Dedifferentiated amniotic fluid mesenchymal stem cell (primary cell): Measurements from ENCODE around the gene MYBPH.

ENCODE experiments used
- DNase-seq: peaks from one replicate; pipeline ENCODE4 v3.0.0-alpha.2; 2016; ENCODE audit errors: extremely low spot score

MYBPH gene

DNA sequence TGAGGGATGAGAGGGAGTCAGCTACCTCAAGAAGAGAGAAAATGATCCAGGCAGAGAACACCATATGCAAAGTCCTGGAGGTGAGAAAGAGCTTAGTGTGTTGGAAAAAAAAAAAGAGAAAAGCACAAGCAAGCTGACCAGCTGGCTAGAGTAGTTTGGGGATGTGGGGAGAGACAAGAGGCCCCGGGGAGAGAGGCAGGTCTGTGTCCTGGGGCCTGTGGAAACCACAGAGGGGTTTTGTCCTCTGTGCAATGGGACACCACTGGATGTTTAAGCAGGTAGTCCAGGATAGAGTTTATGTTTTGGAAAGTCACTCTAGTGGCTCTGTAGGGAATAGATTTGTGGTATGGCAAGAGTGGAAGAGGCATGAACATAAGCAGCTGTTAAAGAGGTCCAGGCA lies 25.3 kb upstream of the MYBPH start:
- no peak for DNase-seq

DNA sequence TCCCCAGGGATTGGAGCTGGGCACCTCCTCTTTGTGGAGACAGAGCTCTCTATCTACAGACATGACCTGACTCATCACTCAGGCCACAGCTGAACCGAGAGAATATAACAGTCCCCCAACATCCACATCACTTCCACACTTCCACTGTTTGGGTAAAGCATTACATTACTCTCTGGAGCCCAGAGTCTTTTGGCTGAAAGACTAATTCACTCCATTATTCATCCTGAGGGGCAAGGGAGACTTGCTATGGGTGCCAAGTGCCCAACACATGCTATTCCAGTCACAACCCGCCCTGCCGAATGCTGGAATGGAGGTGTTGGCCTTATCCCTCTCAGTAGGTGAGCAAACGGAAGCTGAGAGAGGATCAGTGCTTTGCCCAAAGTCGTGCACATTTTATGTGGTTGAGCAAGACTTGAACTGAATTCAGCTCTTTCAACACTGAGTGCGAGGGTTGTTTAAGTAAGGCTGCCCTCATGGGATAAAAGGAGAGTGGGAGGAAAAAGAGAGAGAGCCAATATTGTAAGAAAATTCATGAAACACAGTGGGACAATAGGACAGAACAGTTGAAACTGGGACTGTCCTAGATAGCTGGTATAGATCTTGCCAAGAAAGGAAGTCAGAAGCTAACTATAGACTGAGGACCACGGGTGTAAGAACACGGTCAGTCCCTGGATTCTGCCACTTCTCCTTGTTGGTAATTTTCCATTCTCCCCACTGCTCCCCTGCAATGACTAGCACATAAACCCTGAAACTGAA lies 24.4 kb upstream of the MYBPH start:
- peak; percentile 20 for DNase-seq

DNA sequence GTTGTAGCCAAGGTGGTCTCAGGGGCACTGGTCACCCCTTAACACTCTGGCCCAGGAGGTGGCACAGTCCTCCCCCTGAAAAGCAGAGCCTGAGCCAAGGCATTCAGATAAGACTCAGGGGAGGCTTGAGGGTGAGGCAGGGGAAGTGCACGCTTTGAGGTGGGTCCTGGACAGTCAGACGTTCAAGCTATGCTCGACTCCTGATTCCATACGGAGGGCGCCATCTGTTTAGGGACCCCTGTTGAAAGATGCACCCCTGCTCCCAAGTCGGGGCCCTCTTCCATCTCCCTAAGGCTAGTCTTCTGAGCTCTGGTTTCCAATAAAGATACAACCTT lies 23.8 kb upstream of the MYBPH start:
- no peak for DNase-seq

DNA sequence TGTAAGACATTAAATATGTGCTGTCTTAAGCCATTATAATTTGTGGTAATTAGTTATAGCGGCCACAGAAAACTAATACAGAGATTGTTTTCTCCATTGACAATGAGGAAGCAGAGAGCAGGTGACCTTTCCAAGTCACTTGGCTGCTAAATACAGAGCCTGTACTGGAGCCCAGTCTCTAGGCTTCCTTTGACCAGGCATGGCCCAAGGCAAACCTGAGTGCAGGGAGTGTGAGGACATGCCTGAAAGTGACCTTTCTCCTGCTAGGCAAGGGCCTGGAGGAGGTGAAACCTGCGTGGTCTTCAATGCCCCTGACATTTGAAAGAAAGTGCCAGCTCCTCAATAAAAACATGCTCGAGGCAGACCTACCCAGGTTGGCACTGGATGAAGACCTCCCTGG lies 23.4 kb upstream of the MYBPH start:
- DNase-seq = no peak

DNA sequence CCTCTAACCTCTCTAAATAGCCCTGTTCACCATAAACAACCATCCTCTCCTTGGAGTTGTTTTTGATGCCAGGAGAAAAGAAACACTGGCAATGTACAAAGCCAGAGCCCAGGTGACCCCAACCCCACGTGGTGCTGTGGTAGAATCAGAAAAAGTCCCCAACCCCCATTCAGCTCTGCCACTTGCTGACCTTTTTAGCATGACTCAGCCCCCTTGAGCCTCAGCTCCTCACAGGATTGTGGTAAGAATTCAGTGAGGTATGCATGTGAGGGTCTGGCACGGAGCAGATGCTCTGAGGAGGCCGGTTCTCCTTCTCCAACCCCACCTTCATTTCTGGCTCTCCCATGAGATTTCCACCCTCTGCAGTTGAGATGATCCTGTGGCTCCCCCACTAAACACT lies 22.0 kb upstream of the MYBPH start:
- peak; percentile 52 for DNase-seq

DNA sequence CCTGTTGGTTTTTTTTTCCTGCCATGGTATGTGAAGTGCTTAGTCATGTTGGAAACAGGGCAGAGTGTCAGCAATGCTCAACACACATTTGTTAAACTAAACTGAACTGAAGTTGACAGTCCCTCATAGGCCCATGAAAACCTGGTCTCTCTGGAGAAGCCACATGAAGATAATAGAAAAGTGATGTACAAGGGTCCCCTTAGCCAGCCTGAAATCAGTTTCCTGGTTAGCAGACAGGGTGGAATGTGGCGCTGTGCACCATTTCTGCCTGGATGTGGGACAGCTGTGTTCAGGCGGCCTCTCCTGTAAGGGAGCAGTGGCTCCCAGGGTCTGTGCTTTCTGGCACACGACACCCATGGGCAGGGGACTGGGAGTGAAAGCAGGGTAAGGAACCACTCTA lies 20.7 kb upstream of the MYBPH start:
- DNase-seq = no peak

DNA sequence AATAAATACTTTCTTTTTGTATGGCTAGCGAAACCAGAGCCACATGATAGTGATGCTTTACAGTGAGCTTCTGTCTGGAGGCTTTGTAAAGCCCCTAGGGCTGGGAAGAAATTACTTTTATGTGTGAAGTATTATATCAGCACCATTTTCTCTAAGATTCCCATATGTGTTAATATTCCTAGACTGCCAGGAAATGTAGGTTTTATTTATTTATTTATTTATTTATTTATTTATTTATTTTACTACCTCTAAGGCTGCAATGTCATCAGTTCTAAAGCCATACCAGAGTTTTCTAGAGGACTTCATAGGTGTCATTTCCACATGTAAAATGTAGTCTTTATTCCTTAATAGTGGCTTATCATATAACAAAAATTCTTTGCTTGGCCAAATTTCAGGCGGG lies 15.3 kb upstream of the MYBPH start:
- DNase-seq = no peak

DNA sequence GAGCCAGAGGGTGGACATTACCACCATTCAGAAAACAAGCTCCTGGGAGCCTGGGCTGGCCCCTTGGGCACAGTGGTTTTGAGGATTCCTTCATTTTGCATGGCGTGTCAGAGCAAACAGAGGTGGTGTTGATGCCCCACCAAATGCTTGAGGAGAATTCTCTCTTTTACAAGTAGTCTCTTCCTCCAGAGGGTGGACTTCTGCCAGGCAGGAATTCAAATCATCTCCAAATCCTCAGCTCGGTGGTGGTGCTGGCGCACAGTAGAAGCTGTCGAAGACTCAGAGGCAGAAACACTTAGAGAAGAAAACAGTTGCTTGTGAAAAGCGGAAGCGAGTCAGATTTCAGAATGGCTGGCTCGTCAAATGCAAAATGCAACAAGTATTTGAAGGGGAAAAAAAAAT lies 14.3 kb upstream of the MYBPH start:
- no peak for DNase-seq

DNA sequence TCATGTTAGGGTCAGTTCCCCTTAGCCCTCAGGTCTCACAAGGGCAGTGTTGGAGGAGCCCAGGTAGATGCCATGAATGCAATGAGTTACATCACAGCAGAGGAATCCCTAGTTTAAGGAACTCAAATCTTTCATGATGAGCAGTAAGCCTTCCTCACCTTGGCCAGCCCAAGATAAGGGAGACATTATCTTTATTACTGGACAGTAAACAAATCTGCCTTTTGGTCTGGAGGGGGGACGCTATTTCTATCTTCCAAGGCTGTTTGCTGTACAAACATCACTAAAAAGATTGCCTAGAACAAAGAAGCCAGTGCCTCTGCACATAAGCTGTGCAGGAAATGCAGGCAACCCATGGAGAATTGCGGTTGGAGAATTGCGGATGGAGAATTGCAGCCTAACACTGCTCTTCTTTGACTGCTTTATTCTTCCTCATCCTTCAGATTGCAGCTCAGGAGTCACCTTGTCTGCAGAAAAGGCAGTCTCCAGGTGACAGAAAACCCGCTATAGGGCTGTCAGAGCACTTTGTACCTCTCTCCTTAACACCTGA lies 13.1 kb upstream of the MYBPH start:
- no peak for DNase-seq

DNA sequence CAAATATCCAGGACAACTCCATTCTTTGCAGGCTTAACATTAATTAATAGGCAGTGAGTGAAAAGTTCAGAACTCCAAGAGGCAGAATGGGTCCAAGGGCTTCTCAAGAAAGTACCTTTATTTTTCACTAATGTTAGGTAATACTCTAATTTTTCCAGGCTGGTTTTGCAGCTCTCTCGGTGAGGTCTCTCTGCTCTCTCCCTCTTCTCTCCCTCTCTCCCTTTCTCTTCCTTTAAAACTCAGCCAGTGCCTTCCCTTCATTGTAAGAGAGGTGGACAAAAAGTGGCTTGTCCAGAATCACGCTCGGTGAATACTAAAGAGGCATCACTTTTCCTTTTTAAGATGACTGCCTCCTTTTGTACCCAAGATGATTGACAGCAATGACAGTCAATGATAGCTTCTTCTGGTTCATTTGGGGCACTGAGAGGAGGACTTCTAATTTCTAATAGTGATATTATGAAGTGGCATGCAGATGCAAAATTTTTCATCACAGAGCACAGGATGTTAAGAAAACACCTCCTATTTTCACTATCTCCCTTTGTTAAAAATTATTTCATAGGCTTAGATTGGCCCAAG lies 12.2 kb upstream of the MYBPH start:
- no peak for DNase-seq

DNA sequence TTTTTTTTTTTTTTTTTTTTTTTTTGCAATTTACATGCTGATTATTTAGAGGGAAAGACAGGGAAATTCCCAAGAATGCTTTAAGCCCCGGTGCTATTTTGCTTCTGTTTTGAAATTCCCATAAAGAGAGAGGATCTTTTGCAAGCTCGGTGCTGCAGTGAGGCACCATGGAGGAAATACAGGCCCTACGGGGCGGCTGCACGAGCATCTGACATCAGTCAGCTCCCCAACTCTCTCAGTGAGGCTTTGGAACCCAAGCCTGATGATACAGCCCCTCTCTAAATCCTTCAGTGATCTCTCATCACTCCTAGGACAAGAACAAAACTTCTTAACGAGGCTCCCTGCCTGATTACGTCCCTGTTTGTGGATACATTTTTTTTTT lies 11.7 kb upstream of the MYBPH start:
- DNase-seq = no peak

DNA sequence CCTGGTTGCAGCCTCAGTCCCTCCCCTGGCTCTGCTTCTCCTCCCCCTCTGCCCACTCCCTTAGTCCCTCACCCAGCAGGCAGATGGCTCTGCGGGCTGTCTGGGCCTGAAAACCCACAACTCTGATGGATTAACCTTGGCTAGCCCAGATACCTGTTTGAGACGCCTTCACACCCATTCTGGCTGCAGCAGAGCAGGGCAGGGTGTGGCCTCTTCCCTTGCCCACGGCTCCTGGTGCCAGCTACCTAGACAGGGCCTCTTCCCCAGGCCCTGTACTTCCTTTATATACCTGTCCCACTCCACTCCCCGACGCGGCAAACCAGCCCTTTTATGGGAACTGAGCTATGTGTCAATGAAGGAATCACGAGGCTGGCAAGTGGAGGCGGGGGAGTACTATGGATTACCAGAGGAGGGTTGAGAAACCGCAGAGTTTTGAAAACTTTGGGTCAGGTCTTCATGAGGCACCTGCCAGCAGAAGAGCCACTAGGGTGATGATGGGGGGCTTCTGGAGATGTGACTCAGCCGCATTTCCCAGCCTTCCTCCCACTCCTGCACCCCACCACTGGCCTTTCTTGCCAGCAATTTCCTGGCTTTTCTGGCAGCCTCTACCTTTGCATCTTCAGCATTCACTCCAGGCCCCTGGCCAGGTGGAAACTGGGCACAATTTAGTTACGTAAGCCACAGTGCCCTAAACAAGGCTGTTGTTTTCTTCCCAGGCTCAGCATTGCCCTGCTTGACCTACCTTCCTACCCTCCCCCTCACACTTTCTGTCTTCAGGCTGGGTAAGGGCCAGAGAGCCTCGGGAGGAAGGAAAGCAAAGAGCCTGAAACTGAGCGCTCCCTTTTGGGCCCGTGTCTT lies 11.0 kb upstream of the MYBPH start, which contains the start of gene CHI3L1:
Gene CHI3L1 (minus strand): TSS at position 259 of the 858 bp plus-strand sequence. CDS start 81 bp downstream, at position 178.
- no peak for DNase-seq

DNA sequence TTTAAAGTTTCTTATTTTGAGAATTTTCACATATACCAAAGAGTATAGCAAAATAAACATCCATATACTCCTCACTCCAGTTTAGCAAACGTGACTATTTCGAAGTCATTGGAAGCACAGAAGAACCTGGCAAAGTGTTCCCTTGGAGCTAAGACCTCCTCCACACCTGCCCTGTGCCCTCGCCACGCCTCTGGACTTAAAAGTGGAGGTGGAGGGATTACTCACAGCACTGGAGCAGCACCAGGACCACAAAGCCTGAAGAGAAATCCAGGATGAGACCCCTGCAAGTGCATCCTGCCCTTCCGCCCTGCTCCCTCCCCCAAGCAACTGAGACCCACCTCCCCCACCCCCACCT lies 10.4 kb upstream of the MYBPH start:
- no peak for DNase-seq

DNA sequence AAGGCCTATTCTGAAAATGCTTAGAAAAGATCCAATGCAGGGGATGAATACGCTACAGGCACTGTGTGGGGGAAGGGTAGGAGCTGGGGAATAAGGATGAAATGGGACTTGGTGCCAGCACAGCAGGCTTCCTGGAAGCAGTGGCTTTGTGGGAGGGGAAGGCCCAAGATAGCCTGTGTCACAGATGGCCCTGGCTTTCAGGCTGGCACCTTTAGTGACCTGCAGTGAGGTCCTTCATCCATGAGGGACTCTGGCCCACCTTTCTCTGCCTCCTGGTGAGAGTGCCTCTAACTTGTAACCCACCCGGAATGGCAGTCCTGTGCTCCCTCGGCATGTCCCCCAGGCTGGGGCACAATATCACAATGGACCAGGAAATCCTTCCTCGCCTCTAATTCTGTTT lies 10.0 kb upstream of the MYBPH start:
- DNase-seq = no peak

DNA sequence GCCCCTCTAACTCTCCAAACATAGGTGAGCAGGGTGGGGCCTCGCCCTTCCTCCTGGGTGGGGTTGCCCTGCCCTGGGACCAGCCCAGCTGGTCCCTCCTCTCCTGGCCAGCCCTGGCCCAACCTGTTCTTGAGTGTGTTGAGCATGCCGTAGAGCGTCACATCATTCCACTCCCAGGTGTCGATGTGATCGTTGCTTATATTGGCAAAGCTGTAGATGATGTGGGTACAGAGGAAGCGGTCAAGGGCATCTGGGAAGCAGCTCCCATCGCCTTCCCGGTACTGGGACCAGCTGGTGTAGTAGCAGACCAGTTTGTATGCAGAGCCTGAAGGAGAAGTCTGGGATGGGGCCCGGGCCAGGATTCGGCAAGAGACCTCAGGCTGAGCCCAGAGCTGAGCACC lies 9.4 kb upstream of the MYBPH start:
- DNase-seq = no peak

DNA sequence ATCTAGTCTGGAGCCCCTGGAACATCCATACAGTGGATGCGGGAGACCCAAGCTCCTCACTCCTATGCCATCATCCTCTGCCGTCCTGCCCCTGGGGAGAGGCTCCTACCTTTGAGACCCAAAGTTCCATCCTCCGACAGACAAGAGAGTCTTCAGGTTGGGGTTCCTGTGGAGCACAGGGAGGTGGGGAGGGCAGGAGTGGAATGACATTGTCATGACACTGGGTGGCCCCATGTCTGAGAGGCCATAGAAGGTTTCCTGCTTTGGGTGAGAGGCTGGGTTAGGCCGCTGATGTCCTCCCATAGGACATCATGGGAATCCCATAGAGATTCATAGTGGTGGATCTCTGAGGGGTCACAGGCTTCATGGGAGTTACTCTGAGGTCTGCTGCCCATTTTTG lies 8.8 kb upstream of the MYBPH start:
- DNase-seq = no peak

DNA sequence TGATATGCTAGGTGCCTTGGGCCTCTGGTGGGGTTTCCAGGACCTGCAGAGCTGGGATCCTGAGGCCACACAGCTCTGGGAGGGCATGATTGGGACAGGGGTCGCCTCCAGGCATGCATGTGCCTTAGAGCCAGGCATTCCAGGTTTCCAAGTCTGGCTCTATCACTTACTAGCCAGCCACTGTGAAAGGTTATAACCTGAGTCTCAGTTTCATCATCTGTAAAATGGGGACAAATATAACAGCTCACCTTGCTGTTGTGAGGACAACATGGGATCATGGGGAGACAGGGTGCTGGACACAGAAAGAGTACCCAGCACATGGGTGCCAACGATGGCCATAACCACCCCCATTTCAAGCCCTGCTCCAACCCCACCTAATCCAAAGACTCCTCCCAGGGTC lies 8.2 kb upstream of the MYBPH start:
- no peak for DNase-seq

DNA sequence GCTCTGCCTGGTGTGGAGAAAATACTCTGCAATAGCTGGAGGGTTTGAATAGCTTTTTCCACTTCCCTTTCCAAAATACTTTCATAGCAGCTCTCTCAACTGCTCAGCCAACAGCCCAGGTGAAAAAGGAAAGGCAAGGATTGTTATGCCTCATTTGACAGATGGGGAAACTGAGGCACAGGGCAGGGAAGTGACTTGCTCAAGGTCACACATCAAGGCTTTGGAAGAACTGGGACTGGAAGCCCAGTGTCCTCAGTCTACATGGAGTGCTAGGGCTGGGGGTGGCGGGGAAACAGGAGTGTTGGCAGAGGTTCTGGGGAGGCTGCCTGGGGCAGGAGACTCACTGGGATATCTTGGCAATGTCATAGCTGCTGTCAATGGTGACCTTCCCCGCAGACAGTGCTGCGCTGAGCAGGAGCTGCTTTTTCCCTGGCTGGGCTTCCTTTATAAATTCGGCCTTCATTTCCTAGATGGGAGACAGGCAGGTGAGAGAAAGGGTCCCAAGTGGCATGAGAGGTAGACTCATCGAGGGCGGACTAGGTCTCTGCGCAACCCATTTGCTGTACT lies 6.8 kb upstream of the MYBPH start:
- no peak for DNase-seq

DNA sequence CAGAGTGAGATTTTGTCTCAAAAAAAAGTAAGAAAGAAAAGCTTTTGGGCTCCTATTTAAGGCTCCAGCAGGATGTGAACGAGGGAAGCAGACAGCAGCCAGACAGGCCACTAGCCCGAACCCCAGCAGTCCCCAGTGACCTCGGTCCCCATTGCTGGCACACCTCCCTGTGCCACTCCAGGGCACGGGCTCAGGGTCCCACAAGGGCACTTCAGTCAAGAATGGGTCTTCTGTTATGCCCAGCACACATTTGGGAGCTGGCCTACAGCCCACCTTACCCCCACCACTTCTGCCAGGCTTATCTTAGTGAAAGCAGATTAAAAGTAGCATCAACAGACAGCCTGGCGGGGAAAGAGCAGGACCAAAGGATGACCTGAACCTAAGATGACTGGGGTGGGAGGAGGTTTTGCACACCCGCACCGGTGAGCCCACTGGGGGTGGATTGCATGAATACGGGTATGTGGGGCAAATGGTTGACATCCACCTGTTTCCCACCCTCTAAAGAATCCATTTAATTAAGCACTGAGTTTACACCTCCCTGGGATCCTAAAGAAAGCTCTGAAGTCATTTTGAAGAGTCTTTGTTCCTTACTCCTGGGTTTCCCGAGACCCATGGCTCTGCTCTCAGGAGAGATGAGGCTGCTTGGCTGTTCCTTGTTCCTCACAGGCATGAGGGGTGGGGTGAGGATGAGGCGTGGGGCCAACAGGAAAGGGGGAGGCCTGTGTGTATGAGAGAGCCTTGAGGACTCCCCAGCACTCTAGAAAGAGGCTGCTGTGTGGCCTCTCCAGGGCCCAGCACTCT lies 6.2 kb upstream of the MYBPH start:
- DNase-seq = no peak

DNA sequence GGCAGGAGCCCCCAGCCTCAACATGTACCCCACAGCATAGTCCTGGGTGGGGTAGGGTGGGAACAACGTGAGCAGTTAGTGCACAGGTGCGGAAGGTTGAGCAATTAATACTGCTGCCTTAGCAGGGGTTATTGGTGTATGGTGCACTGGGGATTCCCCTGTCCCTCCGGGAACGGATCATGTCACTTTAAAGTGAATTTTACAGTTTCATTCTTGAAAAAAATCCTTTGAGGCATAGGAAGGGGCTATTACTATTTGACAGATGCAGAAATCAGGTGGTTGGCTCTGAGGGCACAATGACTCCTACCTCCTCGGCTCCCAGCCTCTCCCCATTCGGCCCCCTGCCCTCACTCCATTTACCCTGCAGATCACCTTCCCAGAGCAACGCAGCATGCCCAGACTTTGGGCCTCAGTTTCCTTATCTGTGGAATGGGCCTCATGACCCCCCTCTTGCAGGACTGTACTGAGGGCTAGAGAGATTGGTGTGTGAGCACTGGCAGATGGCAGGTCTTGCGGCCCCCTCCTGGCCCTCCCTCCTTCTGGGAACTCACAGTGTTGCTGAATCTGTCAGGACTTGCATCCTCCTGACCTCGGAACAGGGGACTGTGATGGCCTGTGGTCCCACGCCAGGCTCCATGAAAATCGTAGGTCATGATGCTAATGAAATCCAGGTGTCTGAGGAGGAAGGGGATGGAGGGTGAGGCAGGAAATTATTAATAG lies 5.1 kb upstream of the MYBPH start:
- no peak for DNase-seq

DNA sequence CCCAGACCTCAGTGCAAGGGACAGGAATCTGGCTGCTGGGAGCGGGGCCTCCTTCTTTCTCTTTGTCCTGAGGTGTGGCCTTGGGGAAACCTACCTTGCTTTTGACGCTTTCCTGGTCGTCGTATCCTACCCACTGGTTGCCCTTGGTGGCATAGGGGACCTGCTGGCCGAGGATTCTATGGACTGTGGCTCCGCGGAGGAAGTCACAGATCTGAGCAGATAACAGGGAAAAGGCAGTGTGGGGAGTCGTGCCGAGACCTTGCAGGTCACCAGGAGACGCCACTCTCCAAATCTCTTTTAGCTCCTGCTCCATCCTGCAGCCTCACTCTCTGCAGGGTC lies 4.0 kb upstream of the MYBPH start:
- DNase-seq = no peak
